Measurements from ENCODE around the gene SYNPO2. TPM values are rescaled to one million over a fixed set of nuclear protein-coding genes. Genes with fewer than 3 reads are reported as not detected.

SYNPO2 gene
- total RNA-seq, 2 donors from 2014 or later = 0.32 to 0.37 TPM

DNA sequence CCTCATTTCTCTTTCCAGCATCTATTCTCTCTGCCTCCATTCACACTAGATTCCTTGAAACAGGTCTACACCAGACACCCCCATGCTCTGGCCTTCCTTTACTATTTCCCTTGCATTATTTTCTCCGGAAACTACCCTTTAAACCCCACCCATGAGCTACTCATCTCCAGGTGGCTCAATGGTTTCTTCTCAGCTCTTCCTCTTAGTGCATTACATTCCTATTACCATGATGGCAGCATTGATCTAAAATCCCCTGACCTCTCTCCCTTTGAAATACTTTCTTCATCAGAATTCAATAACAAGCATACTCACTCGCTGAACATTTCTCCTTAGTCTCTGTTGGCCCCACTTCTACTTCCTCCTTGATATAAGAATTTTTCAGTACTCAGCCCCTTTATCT lies 94.6 kb downstream of the SYNPO2 start:
- Mint-ChIP-seq H3K9me3 (no peaks in the 10 kb centered on the region), H3K27me3 (no peaks in the 10 kb centered on the region), H3K4me3 (no peak overlapping the region), H3K36me3 (ENCODE audit: low read depth) (no peaks in the 10 kb centered on the region), H3K27ac (no peak overlapping the region), H3K4me1 (no peaks in the 10 kb centered on the region)
- no peak for ATAC-seq (replicated peaks)

DNA sequence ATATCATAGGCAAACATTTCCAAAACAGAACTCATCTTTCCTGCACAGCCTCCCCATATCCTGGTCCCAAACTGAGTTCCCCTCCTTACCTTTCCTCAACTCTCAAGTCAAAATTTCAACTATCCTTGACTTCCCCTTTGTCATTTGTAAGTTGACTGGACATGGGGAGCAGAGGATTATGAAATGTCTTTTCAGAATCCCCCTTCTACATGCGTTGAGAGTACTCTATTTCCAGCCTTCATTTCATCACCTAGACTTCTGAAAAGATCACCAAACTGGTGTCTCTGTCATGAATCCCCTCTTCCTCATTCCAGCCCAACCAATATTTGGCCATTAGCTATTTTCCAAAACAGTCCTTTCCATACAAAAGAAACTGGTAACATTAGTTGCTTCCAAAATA lies 95.2 kb downstream of the SYNPO2 start:
- no peaks in the 10 kb centered on the region for H3K9me3 Mint-ChIP-seq
- no peak overlapping the region for H3K4me3 Mint-ChIP-seq
- no peaks in the 10 kb centered on the region for H3K36me3 Mint-ChIP-seq (ENCODE audit: low read depth)
- H3K27me3 Mint-ChIP-seq = no peaks in the 10 kb centered on the region
- H3K27ac Mint-ChIP-seq = no peak overlapping the region
- no peak for ATAC-seq (replicated peaks)
- H3K4me1 Mint-ChIP-seq = no peaks in the 10 kb centered on the region

DNA sequence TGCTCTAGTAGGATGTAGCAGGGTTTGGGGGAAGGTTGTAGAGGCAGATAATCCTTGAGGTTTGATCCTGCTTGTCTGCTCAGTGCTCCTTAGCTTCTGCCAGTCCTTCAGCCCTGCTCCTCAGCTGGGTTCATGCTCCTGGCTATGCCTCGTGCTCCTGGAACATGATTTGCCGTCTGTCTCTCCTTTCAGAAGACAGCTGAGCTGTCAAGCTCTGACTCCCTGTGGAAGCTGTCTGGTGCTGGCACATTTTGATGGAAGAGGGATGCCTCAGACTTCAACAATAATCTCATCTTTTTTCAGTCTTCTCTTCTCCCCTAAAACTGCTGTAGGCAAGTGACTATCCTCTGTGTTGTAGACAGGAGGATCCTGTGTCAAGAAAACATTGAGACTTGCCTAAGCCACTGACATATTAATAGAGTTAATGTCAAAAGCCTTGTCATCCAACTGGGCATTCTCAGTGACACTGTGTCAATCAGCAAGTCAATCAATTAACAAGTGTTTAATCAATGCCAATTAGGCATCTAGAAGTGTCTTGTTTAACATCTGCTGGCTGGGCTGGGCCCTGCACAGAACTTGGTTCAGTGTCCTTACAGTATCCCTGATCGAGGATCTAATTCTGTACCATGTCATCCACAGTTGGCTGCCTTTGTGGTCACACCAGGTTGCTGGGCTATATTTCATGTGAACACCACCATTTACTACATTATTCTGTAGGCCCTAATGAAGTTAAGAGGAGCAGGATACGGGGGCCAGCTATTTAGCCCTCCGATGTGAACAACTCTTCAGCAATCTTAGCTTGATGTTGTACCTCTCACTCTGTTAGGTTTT lies 96.7 kb downstream of the SYNPO2 start:
- H3K27me3 Mint-ChIP-seq = no peaks in the 10 kb centered on the region
- no peak overlapping the region for H3K27ac Mint-ChIP-seq
- no peaks in the 10 kb centered on the region for H3K9me3 Mint-ChIP-seq
- H3K4me1 Mint-ChIP-seq = no peaks in the 10 kb centered on the region
- no peaks in the 10 kb centered on the region for H3K36me3 Mint-ChIP-seq (ENCODE audit: low read depth)
- H3K4me3 Mint-ChIP-seq = no peak overlapping the region
- no peak for ATAC-seq (replicated peaks)

DNA sequence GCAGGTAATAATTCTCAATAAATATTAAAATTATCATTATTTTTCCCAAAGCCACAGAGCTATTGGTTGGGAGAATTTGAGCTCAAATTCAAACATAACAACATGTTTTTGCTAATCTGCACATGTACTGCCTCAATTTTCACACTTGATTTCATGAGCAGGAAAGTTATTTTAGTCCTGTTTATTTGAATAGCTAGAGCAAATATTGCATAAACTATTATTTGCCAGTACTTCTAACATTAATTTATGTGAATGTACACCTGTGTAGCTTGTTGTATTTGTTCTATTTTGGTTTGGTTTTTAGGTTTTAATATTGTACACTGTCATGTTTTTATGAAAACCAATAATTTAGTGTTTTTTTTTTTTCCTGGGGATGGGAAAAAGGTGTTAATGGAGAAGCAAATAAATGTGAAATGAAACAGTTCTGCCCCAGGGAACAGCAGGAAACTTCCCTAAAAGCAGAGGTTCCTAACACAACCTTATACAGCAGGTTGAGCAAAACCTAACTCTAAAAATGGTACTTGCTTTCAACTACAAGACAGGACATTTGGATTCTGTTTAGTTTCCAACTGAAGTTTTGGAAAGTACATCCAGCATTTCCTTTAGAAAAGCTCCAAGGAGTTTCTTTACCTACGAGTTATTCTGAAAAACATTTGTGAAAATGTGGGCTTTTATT lies 99.4 kb downstream of the SYNPO2 start:
- H3K27ac Mint-ChIP-seq = no peak overlapping the region
- peaks cover 4% of the 10 kb centered on the region for H3K27me3 Mint-ChIP-seq
- peaks cover 6% of the 10 kb centered on the region for H3K4me1 Mint-ChIP-seq
- no peaks in the 10 kb centered on the region for H3K9me3 Mint-ChIP-seq
- H3K4me3 Mint-ChIP-seq = no peak overlapping the region
- ATAC-seq (replicated peaks) = no peak
- no peaks in the 10 kb centered on the region for H3K36me3 Mint-ChIP-seq (ENCODE audit: low read depth)

DNA sequence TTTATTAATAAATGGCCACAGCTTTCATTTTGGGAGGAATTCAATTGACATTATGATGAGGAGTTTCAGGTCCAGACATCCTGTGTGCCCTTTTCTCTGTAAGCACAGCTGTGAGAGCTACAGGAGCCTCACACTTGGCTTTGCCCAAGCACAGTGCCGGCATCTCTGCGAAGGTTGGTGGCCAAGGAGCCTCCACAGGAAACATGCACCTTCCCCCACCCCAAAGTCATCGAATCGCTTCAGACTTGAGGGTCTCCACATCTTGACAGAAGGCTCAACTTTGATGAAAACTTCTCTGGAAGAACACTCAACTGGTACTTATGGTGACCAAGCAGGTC lies 100.0 kb downstream of the SYNPO2 start:
- H3K4me1 Mint-ChIP-seq = peaks cover 6% of the 10 kb centered on the region
- H3K9me3 Mint-ChIP-seq = no peaks in the 10 kb centered on the region
- H3K27ac Mint-ChIP-seq = no peak overlapping the region
- no peak overlapping the region for H3K4me3 Mint-ChIP-seq
- H3K27me3 Mint-ChIP-seq = peaks cover 4% of the 10 kb centered on the region
- H3K36me3 Mint-ChIP-seq (ENCODE audit: low read depth) = no peaks in the 10 kb centered on the region
- no peak for ATAC-seq (replicated peaks)

DNA sequence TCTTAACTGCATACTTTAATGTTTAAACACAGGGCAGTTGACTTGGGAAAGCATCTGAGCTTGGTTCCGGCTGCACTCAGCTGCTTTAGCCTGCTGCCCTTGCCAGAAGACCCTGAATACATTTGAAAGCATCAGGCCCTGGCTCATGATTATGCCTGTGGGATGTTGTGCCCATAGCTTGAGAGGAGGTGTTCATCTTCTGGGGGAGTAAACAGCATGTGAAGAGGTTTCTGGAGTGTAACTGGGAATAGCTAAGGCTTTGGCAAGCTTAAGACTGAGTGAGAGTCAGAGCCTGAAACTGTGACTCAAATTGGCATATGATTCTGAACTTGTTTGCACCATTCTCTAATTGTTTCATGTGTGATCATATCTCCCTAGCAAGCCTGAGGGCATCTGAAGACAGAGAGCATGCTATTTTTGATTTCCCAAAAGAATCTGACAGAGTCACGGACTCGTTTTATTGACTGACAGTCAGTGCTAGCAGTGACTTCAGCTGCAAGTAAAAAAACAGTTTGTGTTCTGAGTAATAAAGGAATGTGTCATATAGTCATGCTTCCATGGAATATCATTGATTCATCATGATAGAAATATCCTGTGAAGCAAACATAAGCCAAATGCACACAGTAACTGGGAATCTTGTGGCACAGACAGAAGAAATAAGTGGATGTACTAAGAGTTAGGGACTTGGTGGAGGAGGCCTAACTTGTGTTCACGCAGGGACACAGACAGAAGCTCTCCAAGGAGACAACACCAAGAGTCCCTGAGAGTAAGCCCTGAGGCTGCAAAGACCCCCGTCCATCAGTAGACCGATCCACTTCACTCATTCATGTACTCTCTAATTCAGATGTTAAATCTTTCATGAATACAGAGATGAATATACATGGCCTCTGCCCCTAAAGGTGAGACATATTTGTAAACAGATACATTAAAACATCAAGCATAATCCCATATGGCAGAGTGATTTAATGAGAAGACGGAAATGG lies 100.7 kb downstream of the SYNPO2 start:
- Mint-ChIP-seq H3K4me3 (no peak overlapping the region), H3K27ac (no peak overlapping the region), H3K4me1 (peaks cover 6% of the 10 kb centered on the region), H3K36me3 (ENCODE audit: low read depth) (no peaks in the 10 kb centered on the region), H3K9me3 (no peaks in the 10 kb centered on the region), H3K27me3 (peaks cover 7% of the 10 kb centered on the region)
- ATAC-seq (replicated peaks) = peak; percentile 52

DNA sequence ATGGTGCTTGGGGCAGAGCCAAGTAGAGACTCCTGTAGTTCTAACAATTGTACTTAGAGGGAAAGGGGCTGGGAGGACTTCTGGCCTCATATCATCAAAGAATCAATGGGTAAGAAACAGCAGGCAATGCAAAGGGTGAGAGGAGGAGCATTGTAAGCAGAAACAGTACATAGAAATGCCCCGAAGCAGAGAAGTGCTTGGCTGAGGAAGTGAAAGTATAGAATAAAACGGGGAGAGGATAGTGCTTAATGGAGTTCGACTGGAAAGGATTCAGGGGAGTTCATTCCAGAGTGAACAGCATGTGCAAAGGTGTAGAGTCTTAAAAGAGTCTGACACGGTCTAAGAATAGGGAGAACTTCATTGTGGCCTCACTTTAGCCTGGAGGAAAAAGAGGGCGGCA lies 103.0 kb downstream of the SYNPO2 start:
- Mint-ChIP-seq H3K36me3 (ENCODE audit: low read depth) (no peaks in the 10 kb centered on the region), H3K27me3 (peaks cover 14% of the 10 kb centered on the region), H3K4me3 (no peak overlapping the region), H3K4me1 (peaks cover 6% of the 10 kb centered on the region), H3K9me3 (no peaks in the 10 kb centered on the region), H3K27ac (no peak overlapping the region)
- no peak for ATAC-seq (replicated peaks)

DNA sequence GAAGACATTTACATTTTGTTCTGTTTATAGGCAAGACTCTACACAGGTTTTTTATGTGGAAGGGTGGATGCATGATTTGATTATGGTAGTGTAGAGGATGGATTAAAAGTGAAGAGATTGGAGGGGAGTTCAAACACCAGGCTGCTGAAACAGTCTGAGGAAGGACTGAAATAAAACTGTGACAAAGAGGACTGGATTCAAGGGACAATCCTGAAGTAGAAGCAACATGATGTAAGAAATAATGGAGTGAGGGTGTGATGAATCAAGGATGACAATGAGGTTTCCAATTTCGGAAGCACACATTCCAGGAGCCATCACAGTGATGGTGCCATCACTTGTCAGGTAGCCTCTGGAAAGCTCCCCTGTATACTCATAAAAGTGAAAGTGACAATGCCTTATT lies 103.5 kb downstream of the SYNPO2 start:
- no peak overlapping the region for H3K27ac Mint-ChIP-seq
- peaks cover 14% of the 10 kb centered on the region for H3K27me3 Mint-ChIP-seq
- no peaks in the 10 kb centered on the region for H3K36me3 Mint-ChIP-seq (ENCODE audit: low read depth)
- H3K4me1 Mint-ChIP-seq = peaks cover 6% of the 10 kb centered on the region
- ATAC-seq (replicated peaks) = no peak
- H3K9me3 Mint-ChIP-seq = no peaks in the 10 kb centered on the region
- H3K4me3 Mint-ChIP-seq = no peak overlapping the region

DNA sequence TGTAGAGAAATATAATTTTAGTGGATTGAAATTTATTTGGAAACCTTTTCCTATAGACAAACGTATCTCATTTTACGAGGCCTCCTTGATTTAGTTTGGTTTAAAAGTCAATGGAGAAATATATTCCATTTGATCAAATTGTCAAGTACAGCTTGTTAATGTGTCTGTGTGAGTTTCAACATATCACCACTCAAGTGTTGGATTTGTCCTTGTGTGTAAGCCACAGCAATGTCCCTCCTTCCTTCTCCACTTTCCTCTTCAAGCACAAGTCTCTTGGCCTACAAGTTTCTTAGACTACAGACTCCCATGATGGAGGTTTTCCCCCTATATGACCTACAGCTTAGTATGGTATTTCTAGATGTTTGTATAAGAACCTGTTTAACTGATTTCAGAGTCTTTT lies 104.7 kb downstream of the SYNPO2 start:
- H3K4me1 Mint-ChIP-seq = peaks cover 6% of the 10 kb centered on the region
- ATAC-seq (replicated peaks) = no peak
- no peak overlapping the region for H3K27ac Mint-ChIP-seq
- no peaks in the 10 kb centered on the region for H3K9me3 Mint-ChIP-seq
- no peaks in the 10 kb centered on the region for H3K36me3 Mint-ChIP-seq (ENCODE audit: low read depth)
- H3K4me3 Mint-ChIP-seq = no peak overlapping the region
- peaks cover 19% of the 10 kb centered on the region for H3K27me3 Mint-ChIP-seq

DNA sequence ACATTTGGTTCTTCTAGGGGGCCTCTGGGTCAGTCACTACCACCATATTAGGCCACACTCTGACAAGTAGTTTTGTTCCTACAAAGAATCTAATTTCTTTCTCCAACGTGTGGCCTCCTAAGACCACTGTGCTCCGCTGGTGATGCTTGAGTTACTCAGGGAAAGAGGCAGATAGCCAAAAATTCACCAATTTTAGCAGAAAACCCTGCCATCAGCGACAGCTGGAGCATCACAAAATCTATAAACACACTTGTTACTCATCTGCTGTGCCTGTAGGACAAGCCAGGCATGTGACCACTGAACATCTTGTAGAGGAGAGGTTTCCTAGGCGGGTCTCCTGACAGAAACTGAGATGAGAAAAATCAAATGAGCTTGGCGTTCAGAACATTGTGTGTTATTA lies 105.4 kb downstream of the SYNPO2 start:
- H3K9me3 Mint-ChIP-seq = no peaks in the 10 kb centered on the region
- no peak for ATAC-seq (replicated peaks)
- H3K4me3 Mint-ChIP-seq = no peak overlapping the region
- H3K27me3 Mint-ChIP-seq = peaks cover 19% of the 10 kb centered on the region
- peaks cover 6% of the 10 kb centered on the region for H3K4me1 Mint-ChIP-seq
- H3K27ac Mint-ChIP-seq = no peak overlapping the region
- H3K36me3 Mint-ChIP-seq (ENCODE audit: low read depth) = no peaks in the 10 kb centered on the region

DNA sequence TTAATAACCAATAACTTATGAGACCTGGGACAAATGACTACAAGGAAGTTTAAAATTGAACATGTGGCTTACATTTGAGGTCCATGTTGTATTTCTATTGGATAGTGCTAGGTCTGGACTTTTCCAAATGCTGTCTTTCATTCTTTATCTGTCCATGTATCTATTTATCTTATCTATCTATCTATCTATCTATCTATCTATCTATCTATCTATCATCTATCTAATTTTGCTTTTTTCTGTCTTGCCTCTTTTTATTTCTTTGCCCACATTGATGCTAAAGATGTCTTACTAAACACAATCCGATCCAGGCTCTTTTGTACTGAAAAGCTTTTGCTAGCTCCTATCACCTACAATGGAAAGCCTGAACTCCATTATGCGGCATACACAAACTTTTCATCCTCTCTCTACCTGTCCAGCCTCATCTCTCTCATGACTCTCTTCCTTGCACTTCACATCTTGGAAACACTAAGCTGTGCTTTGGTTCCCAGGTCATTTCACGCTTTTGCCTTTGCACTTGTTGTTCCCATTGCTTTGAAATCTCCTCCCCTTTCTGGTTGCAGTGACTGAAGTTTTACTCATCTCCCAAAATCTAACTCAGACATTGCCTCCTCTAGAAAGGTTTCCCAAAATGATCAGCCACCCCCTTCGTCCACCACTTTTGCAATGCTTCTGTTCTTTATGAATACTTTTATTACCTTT lies 107.2 kb downstream of the SYNPO2 start:
- Mint-ChIP-seq H3K27ac (no peak overlapping the region), H3K36me3 (ENCODE audit: low read depth) (no peaks in the 10 kb centered on the region), H3K9me3 (no peaks in the 10 kb centered on the region), H3K4me1 (peaks cover 6% of the 10 kb centered on the region), H3K4me3 (no peak overlapping the region), H3K27me3 (peaks cover 19% of the 10 kb centered on the region)
- no peak for ATAC-seq (replicated peaks)

DNA sequence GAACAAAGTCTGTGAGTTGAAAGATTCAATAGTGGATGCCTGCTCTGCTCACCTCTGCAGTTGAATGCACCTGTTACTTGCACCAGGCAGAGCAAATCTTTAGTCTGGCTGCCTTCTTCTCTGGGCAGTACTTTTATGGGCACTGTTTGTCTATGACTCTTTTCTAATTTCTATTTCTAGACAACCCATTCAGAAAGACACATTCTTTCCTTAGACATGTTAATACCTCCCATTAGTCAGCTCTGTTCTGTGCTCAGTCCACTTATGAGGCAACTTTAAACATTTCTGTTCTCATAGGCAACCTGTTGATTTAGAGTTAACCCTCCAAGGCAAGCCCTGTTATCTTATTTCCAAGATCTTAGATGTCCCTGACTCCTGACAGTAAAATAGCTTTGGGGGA lies 108.9 kb downstream of the SYNPO2 start:
- no peak for ATAC-seq (replicated peaks)
- H3K4me1 Mint-ChIP-seq = no peaks in the 10 kb centered on the region
- no peaks in the 10 kb centered on the region for H3K36me3 Mint-ChIP-seq (ENCODE audit: low read depth)
- peaks cover 15% of the 10 kb centered on the region for H3K27me3 Mint-ChIP-seq
- no peaks in the 10 kb centered on the region for H3K9me3 Mint-ChIP-seq
- no peak overlapping the region for H3K27ac Mint-ChIP-seq
- no peak overlapping the region for H3K4me3 Mint-ChIP-seq

DNA sequence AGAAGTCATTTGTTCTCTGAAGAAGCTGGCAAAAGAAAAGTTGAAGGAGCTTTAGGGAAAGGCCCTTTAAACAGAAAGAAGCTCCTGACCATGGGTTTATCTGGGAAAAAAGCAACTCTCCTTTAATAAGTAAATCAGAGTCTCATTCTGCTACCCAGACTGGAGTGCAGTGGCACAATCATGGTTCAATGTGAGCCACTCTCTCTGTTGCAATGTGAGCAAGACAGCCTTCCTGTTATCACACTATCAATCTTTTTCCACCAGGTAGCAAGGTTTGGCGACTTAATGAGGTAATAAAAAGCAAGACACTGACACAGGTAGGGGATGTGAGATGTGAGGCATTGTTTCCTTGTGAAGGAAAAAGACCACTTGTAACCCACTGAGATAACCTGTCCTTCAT lies 111.3 kb downstream of the SYNPO2 start:
- no peak overlapping the region for H3K4me3 Mint-ChIP-seq

DNA sequence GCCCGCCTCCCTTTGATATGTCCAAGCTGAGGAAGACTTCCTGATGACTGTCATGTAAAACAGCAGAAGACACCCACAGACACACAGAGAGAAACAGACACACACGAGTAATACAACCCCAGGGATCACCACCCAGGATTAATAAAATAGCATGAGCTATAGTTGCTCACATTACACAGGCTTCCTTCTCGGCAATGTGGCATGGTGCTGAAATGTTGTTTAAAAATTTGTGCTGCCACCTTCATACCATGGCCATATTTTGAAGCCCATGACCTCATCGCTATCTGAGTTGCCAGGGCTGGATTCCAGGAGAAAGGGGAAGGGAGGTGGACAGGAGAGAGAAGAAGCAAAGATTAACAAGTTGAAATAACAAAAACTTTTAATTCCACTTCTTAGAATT lies 111.7 kb downstream of the SYNPO2 start:
- H3K9me3 Mint-ChIP-seq = no peaks in the 10 kb centered on the region

More for the DNA sequence above, 111.3 kb downstream of the SYNPO2 start:
- H3K9me3 Mint-ChIP-seq = no peaks in the 10 kb centered on the region
- no peaks in the 10 kb centered on the region for H3K4me1 Mint-ChIP-seq
- H3K27ac Mint-ChIP-seq = no peak overlapping the region
- H3K27me3 Mint-ChIP-seq = peaks cover 12% of the 10 kb centered on the region
- ATAC-seq (replicated peaks) = no peak
- H3K36me3 Mint-ChIP-seq (ENCODE audit: low read depth) = no peaks in the 10 kb centered on the region

More for the DNA sequence above, 111.7 kb downstream of the SYNPO2 start:
- H3K4me3 Mint-ChIP-seq = no peak overlapping the region
- H3K4me1 Mint-ChIP-seq = no peaks in the 10 kb centered on the region
- no peak for ATAC-seq (replicated peaks)
- H3K36me3 Mint-ChIP-seq (ENCODE audit: low read depth) = no peaks in the 10 kb centered on the region
- H3K27ac Mint-ChIP-seq = no peak overlapping the region
- H3K27me3 Mint-ChIP-seq = peaks cover 12% of the 10 kb centered on the region

All from activated T-helper 17 cell treated with anti-CD3 and anti-CD28 coated beads, Interleukin-2, amount 50 U/mL, for 72 hours (primary cell).